ENCODE measurements around the gene PMPCA.

The PMPCA gene

GRCh38 chr9:136410500-136411287 is at the start of gene PMPCA, which contains the start of gene ENTR1:
Gene PMPCA, plus strand, starts transcription at chr9:136410658. Its CDS starts 11 bp downstream, at chr9:136410669.
Gene ENTR1, minus strand, starts transcription at chr9:136410614. Its CDS starts 217 bp downstream, at chr9:136410397.
- DNase-seq (ENCODE audit: low spot score) = peak; percentile 93

- DNase-seq (ENCODE audit: low spot score) = no peak
Measured at GRCh38 chr9:136361047-136361753, 49.3 kb upstream of the PMPCA start.

GRCh38 chr9:136361754-136362449 is 48.6 kb upstream of the PMPCA start:
- no peak for DNase-seq (ENCODE audit: low spot score)

- DNase-seq (ENCODE audit: low spot score) = no peak
Measured at GRCh38 chr9:136362450-136362784, 48.0 kb upstream of the PMPCA start.

- peak; percentile 91 for DNase-seq (ENCODE audit: low spot score)
Measured at GRCh38 chr9:136363106-136363948, 47.1 kb upstream of the PMPCA start, which contains the start of gene DNLZ. Gene DNLZ, minus strand, starts transcription at chr9:136363744. Its CDS starts 30 bp downstream, at chr9:136363714.

GRCh38 chr9:136363949-136364748 is 46.3 kb upstream of the PMPCA start:
- no peak for DNase-seq (ENCODE audit: low spot score)

GRCh38 chr9:136364942-136365774 is 45.3 kb upstream of the PMPCA start:
- DNase-seq (ENCODE audit: low spot score) = no peak

GRCh38 chr9:136365775-136366222 is 44.7 kb upstream of the PMPCA start:
- DNase-seq (ENCODE audit: low spot score) = no peak

- no peak for DNase-seq (ENCODE audit: low spot score)
Measured at GRCh38 chr9:136366826-136367225, 43.6 kb upstream of the PMPCA start.

GRCh38 chr9:136367296-136368145 is 42.9 kb upstream of the PMPCA start:
- no peak for DNase-seq (ENCODE audit: low spot score)

- no peak for DNase-seq (ENCODE audit: low spot score)
Measured at GRCh38 chr9:136368190-136368589, 42.3 kb upstream of the PMPCA start.

- DNase-seq (ENCODE audit: low spot score) = no peak
Measured at GRCh38 chr9:136370037-136370436, 40.4 kb upstream of the PMPCA start.

GRCh38 chr9:136370687-136371532 is 39.5 kb upstream of the PMPCA start:
- no peak for DNase-seq (ENCODE audit: low spot score)

- DNase-seq (ENCODE audit: low spot score) = no peak
Measured at GRCh38 chr9:136371533-136371880, 39.0 kb upstream of the PMPCA start.

- no peak for DNase-seq (ENCODE audit: low spot score)
Measured at GRCh38 chr9:136372006-136372405, 38.5 kb upstream of the PMPCA start.

GRCh38 chr9:136372561-136373299 is 37.7 kb upstream of the PMPCA start:
- DNase-seq (ENCODE audit: low spot score) = peak; percentile 43
